ENCODE data around the gene SLC66A3.
A peak's percentile ranks its signal among the peaks of the same experiment; 100 is the strongest.

SLC66A3 gene

GRCh38 chr2:11142330-11142729 lies 12.9 kb upstream of the SLC66A3 start:
- no peak overlapping the region for H3K4me3 ChIP-seq (ENCODE audit: low read length, poor library complexity, severe bottlenecking)
- H2AFZ ChIP-seq (ENCODE audit: low read length) = no peak overlapping the region
- no peaks in the 10 kb centered on the region for H3K9me3 ChIP-seq (ENCODE audit: insufficient read depth, low read depth, low read length)
- H3F3A ChIP-seq (ENCODE audit: low read depth) = no peaks in the 10 kb centered on the region
- TF ChIP-seq, protein P1, sequence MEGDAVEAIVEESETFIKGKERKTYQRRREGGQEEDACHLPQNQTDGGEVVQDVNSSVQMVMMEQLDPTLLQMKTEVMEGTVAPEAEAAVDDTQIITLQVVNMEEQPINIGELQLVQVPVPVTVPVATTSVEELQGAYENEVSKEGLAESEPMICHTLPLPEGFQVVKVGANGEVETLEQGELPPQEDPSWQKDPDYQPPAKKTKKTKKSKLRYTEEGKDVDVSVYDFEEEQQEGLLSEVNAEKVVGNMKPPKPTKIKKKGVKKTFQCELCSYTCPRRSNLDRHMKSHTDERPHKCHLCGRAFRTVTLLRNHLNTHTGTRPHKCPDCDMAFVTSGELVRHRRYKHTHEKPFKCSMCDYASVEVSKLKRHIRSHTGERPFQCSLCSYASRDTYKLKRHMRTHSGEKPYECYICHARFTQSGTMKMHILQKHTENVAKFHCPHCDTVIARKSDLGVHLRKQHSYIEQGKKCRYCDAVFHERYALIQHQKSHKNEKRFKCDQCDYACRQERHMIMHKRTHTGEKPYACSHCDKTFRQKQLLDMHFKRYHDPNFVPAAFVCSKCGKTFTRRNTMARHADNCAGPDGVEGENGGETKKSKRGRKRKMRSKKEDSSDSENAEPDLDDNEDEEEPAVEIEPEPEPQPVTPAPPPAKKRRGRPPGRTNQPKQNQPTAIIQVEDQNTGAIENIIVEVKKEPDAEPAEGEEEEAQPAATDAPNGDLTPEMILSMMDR (conservative IDR thresholded peaks at IDR 0.05; ENCODE audit: low read length) = peak; percentile 23
- TF ChIP-seq EZH2phosphoT487 (IDR thresholded peaks at IDR 0.05; ENCODE audit: borderline replicate concordance) = no peak
- H3K79me2 ChIP-seq (ENCODE audit: insufficient read depth, low read length) = no peaks in the 10 kb centered on the region
- no peaks in the 10 kb centered on the region for H3K36me3 ChIP-seq (ENCODE audit: insufficient read depth, low read length)
- H3K27me3 ChIP-seq (ENCODE audit: insufficient read depth, low read length, poor library complexity, severe bottlenecking) = no peaks in the 10 kb centered on the region
- no peaks in the 10 kb centered on the region for H3K9me2 ChIP-seq (replicated peaks; ENCODE audit: low read depth, low read length)
- no peak overlapping the region for H3K9ac ChIP-seq (ENCODE audit: low read depth, low read length, poor library complexity, severe bottlenecking)
- H4K20me1 ChIP-seq (ENCODE audit: insufficient read depth, low read length, poor library complexity, severe bottlenecking) = no peaks in the 10 kb centered on the region
- H3K4me2 ChIP-seq (ENCODE audit: low read depth, low read length, poor library complexity, severe bottlenecking) = no peak overlapping the region
- H3K4me1 ChIP-seq (ENCODE audit: insufficient read depth, low read length, poor library complexity, severe bottlenecking) = no peaks in the 10 kb centered on the region

GRCh38 chr2:11142987-11143386 lies 12.3 kb upstream of the SLC66A3 start:
- H3F3A ChIP-seq (ENCODE audit: low read depth) = no peaks in the 10 kb centered on the region
- no peak overlapping the region for H3K9ac ChIP-seq (ENCODE audit: low read depth, low read length, poor library complexity, severe bottlenecking)
- H3K4me1 ChIP-seq (ENCODE audit: insufficient read depth, low read length, poor library complexity, severe bottlenecking) = no peaks in the 10 kb centered on the region
- no peak overlapping the region for H2AFZ ChIP-seq (ENCODE audit: low read length)
- no peaks in the 10 kb centered on the region for H3K36me3 ChIP-seq (ENCODE audit: insufficient read depth, low read length)
- no peak overlapping the region for H3K4me3 ChIP-seq (ENCODE audit: low read length, poor library complexity, severe bottlenecking)
- no peaks in the 10 kb centered on the region for H3K9me2 ChIP-seq (replicated peaks; ENCODE audit: low read depth, low read length)
- H3K27me3 ChIP-seq (ENCODE audit: insufficient read depth, low read length, poor library complexity, severe bottlenecking) = no peaks in the 10 kb centered on the region
- no peaks in the 10 kb centered on the region for H3K79me2 ChIP-seq (ENCODE audit: insufficient read depth, low read length)
- H3K9me3 ChIP-seq (ENCODE audit: insufficient read depth, low read depth, low read length) = no peaks in the 10 kb centered on the region
- no peak for TF ChIP-seq EZH2phosphoT487 (IDR thresholded peaks at IDR 0.05; ENCODE audit: borderline replicate concordance)
- TF ChIP-seq, protein P1 (conservative IDR thresholded peaks at IDR 0.05; ENCODE audit: low read length) = no peak
- H3K4me2 ChIP-seq (ENCODE audit: low read depth, low read length, poor library complexity, severe bottlenecking) = no peak overlapping the region
- H4K20me1 ChIP-seq (ENCODE audit: insufficient read depth, low read length, poor library complexity, severe bottlenecking) = no peaks in the 10 kb centered on the region

DNA sequence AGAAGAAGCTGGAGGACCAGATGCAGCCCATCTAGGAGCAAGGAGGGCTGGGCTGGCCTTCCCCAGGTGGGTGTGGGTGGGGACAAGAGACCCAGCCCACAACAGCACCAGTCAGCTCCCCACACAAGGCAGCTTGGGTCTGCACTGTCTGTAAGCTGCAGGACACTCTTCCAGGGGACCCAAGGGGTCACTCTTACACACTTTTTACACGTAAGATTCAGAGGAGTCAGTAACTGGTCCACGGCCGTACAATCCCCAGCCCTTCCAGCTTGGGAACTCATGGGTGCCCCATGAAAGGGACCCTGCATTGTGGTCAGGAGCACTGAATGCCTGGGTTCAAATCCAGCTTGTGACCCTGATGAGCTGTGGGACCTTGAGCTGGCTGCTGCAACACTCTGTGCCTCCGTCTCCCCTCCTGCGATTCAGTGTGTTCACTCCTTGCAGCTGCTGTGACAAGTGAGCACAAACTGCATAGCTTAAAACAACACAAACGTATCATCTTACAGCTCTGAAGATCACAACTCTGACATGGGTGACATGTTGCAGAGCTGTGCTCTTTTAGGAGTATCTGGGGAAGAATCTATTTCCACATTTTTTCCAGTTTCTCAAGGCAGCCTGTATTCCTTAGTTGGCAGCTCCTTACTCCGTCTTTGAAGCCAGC lies 11.1 kb upstream of the SLC66A3 start:
- Histone ChIP-seq H3F3A (ENCODE audit: low read depth) (no peaks in the 10 kb centered on the region), H3K9ac (ENCODE audit: low read depth, low read length, poor library complexity, severe bottlenecking) (no peak overlapping the region), H4K20me1 (ENCODE audit: insufficient read depth, low read length, poor library complexity, severe bottlenecking) (no peaks in the 10 kb centered on the region), H3K79me2 (ENCODE audit: insufficient read depth, low read length) (no peaks in the 10 kb centered on the region), H3K4me2 (ENCODE audit: low read depth, low read length, poor library complexity, severe bottlenecking) (no peak overlapping the region), H3K27me3 (ENCODE audit: insufficient read depth, low read length, poor library complexity, severe bottlenecking) (no peaks in the 10 kb centered on the region), H3K9me3 (ENCODE audit: insufficient read depth, low read depth, low read length) (no peaks in the 10 kb centered on the region), H3K36me3 (ENCODE audit: insufficient read depth, low read length) (no peaks in the 10 kb centered on the region), H2AFZ (ENCODE audit: low read length) (no peak overlapping the region), H3K9me2 (replicated peaks; ENCODE audit: low read depth, low read length) (no peaks in the 10 kb centered on the region), H3K4me1 (ENCODE audit: insufficient read depth, low read length, poor library complexity, severe bottlenecking) (no peaks in the 10 kb centered on the region), H3K4me3 (ENCODE audit: low read length, poor library complexity, severe bottlenecking) (no peak overlapping the region)
- TF ChIP-seq, protein P1 (conservative IDR thresholded peaks at IDR 0.05; ENCODE audit: low read length) = no peak
- TF ChIP-seq EZH2phosphoT487 (IDR thresholded peaks at IDR 0.05; ENCODE audit: borderline replicate concordance) = no peak
